ENCODE data around the gene DPAGT1. TPM values are rescaled to one million over a fixed set of nuclear protein-coding genes. Genes with fewer than 3 reads are reported as not detected.
"Not testable (repeated sequence)": the region's sequence is repeated elsewhere in the genome, so short reads cannot be mapped to it uniquely, and the experiment has no call there.

Gene DPAGT1
- polyA plus RNA-seq, 3 donors, result 37.0 to 54.2 (median 39.7) TPM

- Histone ChIP-seq H3K27me3 (ENCODE audit: control insufficient read depth in 2 of 2, insufficient read depth in 2 of 2, low read length in 2 of 2) (no peaks in the 10 kb centered on the region), H3K36me3 (replicated peaks in 1 of 2; ENCODE audit: control insufficient read depth in 1 of 2, insufficient read depth in 2 of 2, low read length in 2 of 2) (peaks cover 0 to 5% of the 10 kb centered on the region in 2 donors), H3K27ac (ENCODE audit: low read depth in 1 of 2, low read length in 2 of 2) (no peak overlapping the region), H3K4me3 (replicated peaks in 1 of 3; ENCODE audit: low read depth in 2 of 3, low read length in 3 of 3) (no peak overlapping the region), H2AFZ (ENCODE audit: insufficient read depth, low read depth, low read length, poor library complexity, severe bottlenecking) (no peak overlapping the region), H4K20me1 (ENCODE audit: insufficient read depth, low read length) (no peaks in the 10 kb centered on the region), H3K4me2 (replicated peaks; ENCODE audit: extremely low read depth, low read length, poor library complexity, severe bottlenecking) (no peak overlapping the region), H3K79me2 (ENCODE audit: insufficient read depth, low read length) (peaks cover 43% of the 10 kb centered on the region), H3K9me3 (replicated peaks in 1 of 2; ENCODE audit: control insufficient read depth in 1 of 2, insufficient read depth in 1 of 2, low read length in 2 of 2) (no peaks in the 10 kb centered on the region), H3K9ac (ENCODE audit: insufficient read depth, low read length, poor library complexity, severe bottlenecking) (no peak overlapping the region), H3K4me1 (ENCODE audit: control insufficient read depth in 1 of 2, insufficient read depth in 2 of 2, low read length in 2 of 2) (peaks cover 23 to 28% of the 10 kb centered on the region in 2 donors)
- DNase-seq, result no peak
- Mint-ChIP-seq H3K9me3 (peaks cover 0 to 3% (median 0%) of the 10 kb centered on the region in 7 donors), H3K27ac (no peak overlapping the region), H3K36me3 (peaks cover 12 to 23% of the 10 kb centered on the region in 2 donors), H3K4me1 (peaks cover 32% of the 10 kb centered on the region), H3K27me3 (ENCODE audit: low read depth in 3 of 3) (peaks cover 0 to 2% (median 0%) of the 10 kb centered on the region in 3 donors), H3K4me3 (no peak overlapping the region)
- 94% methylated on average over 3 of the region's 5 CpGs for WGBS (ENCODE audit: insufficient coverage)
- no peak for TF ChIP-seq CTCF (IDR thresholded peaks at IDR 0.05)
- intact Hi-C loops (cut with micrococcal nuclease), result no loop called here
Observed at GRCh38 chr11:119062779-119063178, 38.9 kb downstream of the DPAGT1 start.

- Histone ChIP-seq H3K4me1 (ENCODE audit: control insufficient read depth in 1 of 2, insufficient read depth in 2 of 2, low read length in 2 of 2) (peaks cover 19 to 23% of the 10 kb centered on the region in 2 donors), H3K4me2 (replicated peaks; ENCODE audit: extremely low read depth, low read length, poor library complexity, severe bottlenecking) (no peak overlapping the region), H4K20me1 (ENCODE audit: insufficient read depth, low read length) (no peaks in the 10 kb centered on the region), H3K27ac (ENCODE audit: low read depth in 1 of 2, low read length in 2 of 2) (no peak overlapping the region), H3K9ac (ENCODE audit: insufficient read depth, low read length, poor library complexity, severe bottlenecking) (no peak overlapping the region), H3K36me3 (replicated peaks in 1 of 2; ENCODE audit: control insufficient read depth in 1 of 2, insufficient read depth in 2 of 2, low read length in 2 of 2) (peaks cover 0 to 5% of the 10 kb centered on the region in 2 donors), H3K27me3 (ENCODE audit: control insufficient read depth in 2 of 2, insufficient read depth in 2 of 2, low read length in 2 of 2) (no peaks in the 10 kb centered on the region), H3K79me2 (ENCODE audit: insufficient read depth, low read length) (peaks cover 38% of the 10 kb centered on the region), H3K4me3 (replicated peaks in 1 of 3; ENCODE audit: low read depth in 2 of 3, low read length in 3 of 3) (no peak overlapping the region), H2AFZ (ENCODE audit: insufficient read depth, low read depth, low read length, poor library complexity, severe bottlenecking) (no peak overlapping the region), H3K9me3 (replicated peaks in 1 of 2; ENCODE audit: control insufficient read depth in 1 of 2, insufficient read depth in 1 of 2, low read length in 2 of 2) (no peaks in the 10 kb centered on the region)
- intact Hi-C loops (cut with micrococcal nuclease), result no loop called here
- Mint-ChIP-seq H3K4me3 (no peak overlapping the region), H3K27me3 (ENCODE audit: low read depth in 3 of 3) (peaks cover 0 to 2% (median 0%) of the 10 kb centered on the region in 3 donors), H3K27ac (no peak overlapping the region), H3K36me3 (peaks cover 12 to 23% of the 10 kb centered on the region in 2 donors), H3K4me1 (peaks cover 25% of the 10 kb centered on the region), H3K9me3 (no peaks in the 10 kb centered on the region)
- 100% methylated on average over 1 of the region's 3 CpGs for WGBS (ENCODE audit: insufficient coverage)
- no peak for TF ChIP-seq CTCF (IDR thresholded peaks at IDR 0.05)
- no peak for DNase-seq
Observed at GRCh38 chr11:119061256-119061655, 40.4 kb downstream of the DPAGT1 start.

GRCh38 chr11:119059128-119059527, 42.5 kb downstream of the DPAGT1 start:
- no CpG with 5 or more reads among the region's 35 CpGs for WGBS (ENCODE audit: insufficient coverage)
- H3K36me3 Mint-ChIP-seq, result peaks cover 18 to 33% of the 10 kb centered on the region in 2 donors
- peaks cover 12 to 19% of the 10 kb centered on the region in 2 donors for H3K36me3 ChIP-seq (replicated peaks in 1 of 2; ENCODE audit: control insufficient read depth in 1 of 2, insufficient read depth in 2 of 2, low read length in 2 of 2)
- H3K4me3 Mint-ChIP-seq; H3K4me3 ChIP-seq (replicated peaks in 1 of 3; ENCODE audit: low read depth in 2 of 3, low read length in 3 of 3); H3K4me2 ChIP-seq (replicated peaks; ENCODE audit: extremely low read depth, low read length, poor library complexity, severe bottlenecking); intact Hi-C loops (cut with micrococcal nuclease); H4K20me1 ChIP-seq (ENCODE audit: insufficient read depth, low read length); H3K9ac ChIP-seq (ENCODE audit: insufficient read depth, low read length, poor library complexity, severe bottlenecking); H3K27me3 Mint-ChIP-seq (ENCODE audit: low read depth in 3 of 3); DNase-seq; H3K9me3 ChIP-seq (replicated peaks in 1 of 2; ENCODE audit: control insufficient read depth in 1 of 2, insufficient read depth in 1 of 2, low read length in 2 of 2); H2AFZ ChIP-seq (ENCODE audit: insufficient read depth, low read depth, low read length, poor library complexity, severe bottlenecking); H3K9me3 Mint-ChIP-seq; H3K27ac ChIP-seq (ENCODE audit: low read depth in 1 of 2, low read length in 2 of 2); H3K27me3 ChIP-seq (ENCODE audit: control insufficient read depth in 2 of 2, insufficient read depth in 2 of 2, low read length in 2 of 2): not testable (repeated sequence)
- H3K27ac Mint-ChIP-seq, result peak overlapping the region in 1 of 7 donors; percentile 48
- H3K4me1 Mint-ChIP-seq, result peaks cover 24% of the 10 kb centered on the region
- peaks cover 17 to 22% of the 10 kb centered on the region in 2 donors for H3K4me1 ChIP-seq (ENCODE audit: control insufficient read depth in 1 of 2, insufficient read depth in 2 of 2, low read length in 2 of 2)
- peaks cover 30% of the 10 kb centered on the region for H3K79me2 ChIP-seq (ENCODE audit: insufficient read depth, low read length)

All from CD14-positive monocyte (primary cell).